Progenitor cell of endocrine pancreas (in vitro differentiated cells): ENCODE data around the gene SMIM26. TPM values are rescaled to one million over a fixed set of nuclear protein-coding genes. Genes with fewer than 3 reads are reported as not detected.

Experiments used
- DNase-seq: peaks from one replicate; pipeline ENCODE4 v3.0.0; 2021; ENCODE audit warnings: low spot score; ENCODE audit not compliant: unreplicated experiment
- H3K27ac Mint-ChIP-seq: 2 replicates; pipeline ENCODE4 v1.8.0; 2021; ENCODE audit warnings: mild to moderate bottlenecking, moderate library complexity, mixed read lengths
- H3K27me3 Mint-ChIP-seq: 2 replicates; pipeline ENCODE4 v1.8.0; 2021; ENCODE audit warnings: mixed read lengths
- H3K36me3 Mint-ChIP-seq: 2 replicates; pipeline ENCODE4 v1.8.0; 2022; ENCODE audit warnings: mixed read lengths; ENCODE audit not compliant: insufficient read depth
- H3K4me1 Mint-ChIP-seq: 2 replicates; pipeline ENCODE4 v1.8.0; 2021; ENCODE audit warnings: low read depth, mixed read lengths
- H3K4me3 Mint-ChIP-seq: 2 replicates; pipeline ENCODE4 v1.8.0; 2021; ENCODE audit warnings: low read depth, mild to moderate bottlenecking, moderate library complexity, mixed read lengths
- H3K9me3 Mint-ChIP-seq: 2 replicates; pipeline ENCODE4 v1.8.0; 2021; ENCODE audit warnings: low read depth, mixed read lengths
- CTCF ChIP-seq: fragments of 200-600 bp; sonication (generic); IDR thresholded peaks from one replicate; pipeline ENCODE4 v1.5.0; 2021; ENCODE audit warnings: antibody characterized with exemption, mild to moderate bottlenecking; ENCODE audit not compliant: unreplicated experiment
- total RNA-seq: library from RNA; stranded (reverse); gene quantifications from 2 replicates; pipeline ENCODE4 v1.2.1, GENCODE V29; 2021

The SMIM26 gene
- total RNA-seq, 1 donor from 2014 or later: 61.0 TPM

- H3K27me3 Mint-ChIP-seq: no peaks in the 10 kb centered on the region
- no peak overlapping the region for H3K27ac Mint-ChIP-seq
- H3K4me1 Mint-ChIP-seq: no peaks in the 10 kb centered on the region
- no peak for DNase-seq
- TF ChIP-seq CTCF: no peak
- H3K36me3 Mint-ChIP-seq: peaks cover 13% of the 10 kb centered on the region
- no peak overlapping the region for H3K4me3 Mint-ChIP-seq
- peaks cover 3% of the 10 kb centered on the region for H3K9me3 Mint-ChIP-seq
Measured at GRCh38 chr20:18613553-18613952, 46.3 kb downstream of the SMIM26 start.

DNA sequence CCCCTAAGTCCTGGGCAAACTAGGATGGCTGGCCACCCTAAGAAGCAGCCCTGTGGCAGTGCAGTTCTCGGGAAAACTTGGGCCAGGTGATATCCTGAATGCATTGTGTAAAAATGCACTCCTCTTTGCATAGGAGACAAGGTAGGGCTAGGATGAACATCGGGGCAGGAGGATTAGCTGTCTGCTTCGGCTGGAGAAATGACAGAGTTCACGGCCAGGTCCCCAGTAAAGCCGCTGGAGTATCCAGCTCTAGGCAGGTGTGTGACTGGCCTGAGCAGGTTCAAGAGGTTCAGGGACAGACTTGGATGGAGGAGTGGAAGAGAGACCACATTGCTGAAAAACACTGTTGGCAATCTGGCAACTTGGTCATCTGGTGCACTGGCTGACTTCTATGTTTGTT is 47.0 kb downstream of the SMIM26 start:
- no peak overlapping the region for H3K4me3 Mint-ChIP-seq
- DNase-seq: no peak
- H3K27me3 Mint-ChIP-seq: no peaks in the 10 kb centered on the region
- no peak overlapping the region for H3K27ac Mint-ChIP-seq
- peaks cover 3% of the 10 kb centered on the region for H3K9me3 Mint-ChIP-seq
- TF ChIP-seq CTCF: no peak
- peaks cover 13% of the 10 kb centered on the region for H3K36me3 Mint-ChIP-seq
- H3K4me1 Mint-ChIP-seq: no peaks in the 10 kb centered on the region

- Mint-ChIP-seq H3K4me1 (no peaks in the 10 kb centered on the region), H3K9me3 (peaks cover 3% of the 10 kb centered on the region), H3K4me3 (no peak overlapping the region), H3K27ac (no peak overlapping the region), H3K27me3 (no peaks in the 10 kb centered on the region), H3K36me3 (peaks cover 10% of the 10 kb centered on the region)
- DNase-seq: no peak
- no peak for TF ChIP-seq CTCF
Measured at GRCh38 chr20:18615020-18615650, 47.9 kb downstream of the SMIM26 start.

Other genes starting within 250 kb of the SMIM26 start
- gene DZANK1, start 100.4 kb upstream of the SMIM26 start, total RNA-seq: 12.5 and 14.0 TPM in 2 replicates
- 13.7 and 14.3 TPM in 2 replicates for gene POLR3F, start 100.0 kb upstream of the SMIM26 start, total RNA-seq
- gene RBBP9, start 70.2 kb upstream of the SMIM26 start, total RNA-seq: 26.2 and 26.4 TPM in 2 replicates
- 57.5 and 58.4 TPM in 2 replicates for gene SEC23B, start 59.5 kb upstream of the SMIM26 start, total RNA-seq
- gene DTD1, start 20.6 kb downstream of the SMIM26 start, total RNA-seq: 26.8 and 28.5 TPM in 2 replicates
- gene SCP2D1, start 246.4 kb downstream of the SMIM26 start, total RNA-seq: not detected in 2 replicates